RWPE2 (cell line): ENCODE results near the gene ZNF331.

Experiments used
- ATAC-seq: fragments of 200-7000 bp; cut with Tn5 transposase; 3 replicates; pipeline ENCODE4 v1.9.1; 2021; ENCODE audit warnings: low read depth
- DNase-seq: peaks from one replicate; pipeline ENCODE4 v3.0.0-alpha.2; 2020; ENCODE audit warnings: low spot score
- H3K27ac ChIP-seq: fragments of 450-650 bp; 2 replicates; pipeline ENCODE4 v1.5.1; 2017; ENCODE audit warnings: mild to moderate bottlenecking; ENCODE audit not compliant: poor library complexity, severe bottlenecking
- H3K27me3 ChIP-seq: fragments of 250-450 bp; sonication (Bioruptor Pico); 2 replicates; pipeline ENCODE4 v1.5.1; 2021; ENCODE audit warnings: mild to moderate bottlenecking, moderate library complexity; ENCODE audit not compliant: insufficient read depth, poor library complexity, severe bottlenecking
- H3K36me3 ChIP-seq: fragments of 250-450 bp; sonication (Bioruptor Pico); 2 replicates; pipeline ENCODE4 v1.5.1; 2020; ENCODE audit warnings: low read depth, mild to moderate bottlenecking, moderate library complexity
- H3K4me1 ChIP-seq: fragments of 250-450 bp; sonication (Bioruptor Pico); 2 replicates; pipeline ENCODE4 v1.5.1; 2021; ENCODE audit warnings: mild to moderate bottlenecking, moderate library complexity; ENCODE audit not compliant: insufficient read depth, poor library complexity, severe bottlenecking
- H3K4me3 ChIP-seq: fragments of 250-450 bp; sonication (Bioruptor Pico); 2 replicates; pipeline ENCODE4 v1.5.1; 2021; ENCODE audit warnings: mild to moderate bottlenecking, moderate library complexity; ENCODE audit not compliant: severe bottlenecking
- H3K9me3 ChIP-seq: fragments of 250-450 bp; sonication (Bioruptor Pico); 2 replicates; pipeline ENCODE4 v1.5.1; 2021; ENCODE audit warnings: mild to moderate bottlenecking, moderate library complexity; ENCODE audit not compliant: severe bottlenecking
- CTCF ChIP-seq: fragments of 450-650 bp; IDR thresholded peaks from one replicate; pipeline ENCODE4 v1.5.1; 2017; ENCODE audit warnings: mild to moderate bottlenecking, moderate library complexity; ENCODE audit not compliant: poor library complexity, severe bottlenecking

ZNF331 gene

GRCh38 chr19:53596056-53596455, 58.1 kb downstream of the ZNF331 start:
- no peak for DNase-seq
- Histone ChIP-seq H3K4me3 (no peak overlapping the region), H3K27ac (peak overlapping the region; percentile 70), H3K36me3 (no peaks in the 10 kb centered on the region), H3K27me3 (no peaks in the 10 kb centered on the region), H3K9me3 (no peaks in the 10 kb centered on the region), H3K4me1 (peaks cover 19% of the 10 kb centered on the region)
- no peak for TF ChIP-seq CTCF
- no peak for ATAC-seq

- no peak for TF ChIP-seq CTCF
- no peak for DNase-seq
- peak overlapping the region; percentile 70 for H3K27ac ChIP-seq
- no peaks in the 10 kb centered on the region for H3K9me3 ChIP-seq
- ATAC-seq = peak; percentile 83
- H3K4me1 ChIP-seq = peaks cover 19% of the 10 kb centered on the region
- H3K27me3 ChIP-seq = no peaks in the 10 kb centered on the region
- H3K36me3 ChIP-seq = no peaks in the 10 kb centered on the region
- no peak overlapping the region for H3K4me3 ChIP-seq
Measured at GRCh38 chr19:53597023-53597422, 59.1 kb downstream of the ZNF331 start.

- ATAC-seq = no peak
- no peak for TF ChIP-seq CTCF
- H3K36me3 ChIP-seq = no peaks in the 10 kb centered on the region
- DNase-seq = no peak
- peaks cover 19% of the 10 kb centered on the region for H3K4me1 ChIP-seq
- no peaks in the 10 kb centered on the region for H3K27me3 ChIP-seq
- peak overlapping the region; percentile 70 for H3K27ac ChIP-seq
- H3K9me3 ChIP-seq = no peaks in the 10 kb centered on the region
- no peak overlapping the region for H3K4me3 ChIP-seq
Measured at GRCh38 chr19:53598361-53598760, 60.4 kb downstream of the ZNF331 start.

GRCh38 chr19:53600217-53600616, 62.3 kb downstream of the ZNF331 start:
- no peak overlapping the region for H3K4me3 ChIP-seq
- peaks cover 19% of the 10 kb centered on the region for H3K4me1 ChIP-seq
- ATAC-seq (no peak), DNase-seq (no peak)
- TF ChIP-seq CTCF = no peak
- no peaks in the 10 kb centered on the region for H3K27me3 ChIP-seq
- no peaks in the 10 kb centered on the region for H3K9me3 ChIP-seq
- H3K27ac ChIP-seq = no peak overlapping the region
- H3K36me3 ChIP-seq = no peaks in the 10 kb centered on the region

GRCh38 chr19:53606031-53606430, 68.1 kb downstream of the ZNF331 start:
- H3K27ac ChIP-seq = no peak overlapping the region
- no peak overlapping the region for H3K4me3 ChIP-seq
- ATAC-seq (no peak), DNase-seq (no peak)
- H3K27me3 ChIP-seq = no peaks in the 10 kb centered on the region
- no peak for TF ChIP-seq CTCF
- H3K4me1 ChIP-seq = no peaks in the 10 kb centered on the region
- H3K36me3 ChIP-seq = no peaks in the 10 kb centered on the region
- no peaks in the 10 kb centered on the region for H3K9me3 ChIP-seq
